ENCODE results near the gene ADGRG3.

Gene ADGRG3

GRCh38 chr16:57736419-57737351, 68.6 kb downstream of the ADGRG3 start (continued):
- no peak for TF ChIP-seq MYNN (tag by site-specific recombination; IDR thresholded peaks at IDR 0.05; ENCODE audit: borderline replicate concordance)
- TF ChIP-seq ZNF214 (tag by site-specific recombination; IDR thresholded peaks at IDR 0.05; ENCODE audit: borderline replicate concordance): no peak
- no peak for TF ChIP-seq PBX3 (CRISPR knock-in tag; IDR thresholded peaks at IDR 0.05)
- no peak for TF ChIP-seq ZBTB11 (tag by site-specific recombination; conservative IDR thresholded peaks at IDR 0.05; ENCODE audit: low read depth)
- no peak for TF ChIP-seq ZNF747 (tag by site-specific recombination; IDR thresholded peaks at IDR 0.05)
- TF ChIP-seq ZNF223 (tag by site-specific recombination; IDR thresholded peaks at IDR 0.05): no peak
- TF ChIP-seq ZSCAN5A (tag by site-specific recombination; IDR thresholded peaks at IDR 0.05): no peak
- TF ChIP-seq ZNF146 (tag by site-specific recombination; IDR thresholded peaks at IDR 0.05): no peak
- TF ChIP-seq ZSCAN23 (tag by site-specific recombination; IDR thresholded peaks at IDR 0.05): no peak
- no peak for TF ChIP-seq KLF9 (tag by site-specific recombination; IDR thresholded peaks at IDR 0.05; ENCODE audit: low read depth)
- TF ChIP-seq EGR2 (tag by site-specific recombination; IDR thresholded peaks at IDR 0.05; ENCODE audit: low read depth): no peak
- no peak for TF ChIP-seq ZNF843 (tag by site-specific recombination; IDR thresholded peaks at IDR 0.05)
- TF ChIP-seq ZNF248 (tag by site-specific recombination; IDR thresholded peaks at IDR 0.05): no peak
- TF ChIP-seq ZNF473 (tag by site-specific recombination; IDR thresholded peaks at IDR 0.05): no peak
- TF ChIP-seq, protein P1, sequence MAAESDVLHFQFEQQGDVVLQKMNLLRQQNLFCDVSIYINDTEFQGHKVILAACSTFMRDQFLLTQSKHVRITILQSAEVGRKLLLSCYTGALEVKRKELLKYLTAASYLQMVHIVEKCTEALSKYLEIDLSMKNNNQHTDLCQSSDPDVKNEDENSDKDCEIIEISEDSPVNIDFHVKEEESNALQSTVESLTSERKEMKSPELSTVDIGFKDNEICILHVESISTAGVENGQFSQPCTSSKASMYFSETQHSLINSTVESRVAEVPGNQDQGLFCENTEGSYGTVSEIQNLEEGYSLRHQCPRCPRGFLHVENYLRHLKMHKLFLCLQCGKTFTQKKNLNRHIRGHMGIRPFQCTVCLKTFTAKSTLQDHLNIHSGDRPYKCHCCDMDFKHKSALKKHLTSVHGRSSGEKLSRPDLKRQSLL (tag by site-specific recombination; IDR thresholded peaks at IDR 0.05): no peak
- TF ChIP-seq SCRT2 (tag by site-specific recombination; IDR thresholded peaks at IDR 0.05): peak; percentile 93
- no peak for TF ChIP-seq KLF1 (tag by site-specific recombination; IDR thresholded peaks at IDR 0.05)
- no peak for TF ChIP-seq ZNF610 (tag by site-specific recombination; IDR thresholded peaks at IDR 0.05; ENCODE audit: borderline replicate concordance)
- no peak for TF ChIP-seq OSR2 (tag by site-specific recombination; IDR thresholded peaks at IDR 0.05)
- TF ChIP-seq ZNF19 (tag by site-specific recombination; IDR thresholded peaks at IDR 0.05; ENCODE audit: low read depth): no peak
- no peak for TF ChIP-seq ZSCAN16 (tag by site-specific recombination; IDR thresholded peaks at IDR 0.05)
- TF ChIP-seq ZNF133 (tag by site-specific recombination; IDR thresholded peaks at IDR 0.05): no peak
- TF ChIP-seq ZNF830 (tag by site-specific recombination; IDR thresholded peaks at IDR 0.05; ENCODE audit: low read depth): no peak
- TF ChIP-seq ZNF37A (tag by site-specific recombination; IDR thresholded peaks at IDR 0.05): no peak
- TF ChIP-seq ZNF366 (tag by site-specific recombination; conservative IDR thresholded peaks at IDR 0.05): no peak
- no peak for TF ChIP-seq ZNF701 (tag by site-specific recombination; IDR thresholded peaks at IDR 0.05)
- TF ChIP-seq ZNF2 (tag by site-specific recombination; IDR thresholded peaks at IDR 0.05): peak; percentile 87
- TF ChIP-seq, protein P2, sequence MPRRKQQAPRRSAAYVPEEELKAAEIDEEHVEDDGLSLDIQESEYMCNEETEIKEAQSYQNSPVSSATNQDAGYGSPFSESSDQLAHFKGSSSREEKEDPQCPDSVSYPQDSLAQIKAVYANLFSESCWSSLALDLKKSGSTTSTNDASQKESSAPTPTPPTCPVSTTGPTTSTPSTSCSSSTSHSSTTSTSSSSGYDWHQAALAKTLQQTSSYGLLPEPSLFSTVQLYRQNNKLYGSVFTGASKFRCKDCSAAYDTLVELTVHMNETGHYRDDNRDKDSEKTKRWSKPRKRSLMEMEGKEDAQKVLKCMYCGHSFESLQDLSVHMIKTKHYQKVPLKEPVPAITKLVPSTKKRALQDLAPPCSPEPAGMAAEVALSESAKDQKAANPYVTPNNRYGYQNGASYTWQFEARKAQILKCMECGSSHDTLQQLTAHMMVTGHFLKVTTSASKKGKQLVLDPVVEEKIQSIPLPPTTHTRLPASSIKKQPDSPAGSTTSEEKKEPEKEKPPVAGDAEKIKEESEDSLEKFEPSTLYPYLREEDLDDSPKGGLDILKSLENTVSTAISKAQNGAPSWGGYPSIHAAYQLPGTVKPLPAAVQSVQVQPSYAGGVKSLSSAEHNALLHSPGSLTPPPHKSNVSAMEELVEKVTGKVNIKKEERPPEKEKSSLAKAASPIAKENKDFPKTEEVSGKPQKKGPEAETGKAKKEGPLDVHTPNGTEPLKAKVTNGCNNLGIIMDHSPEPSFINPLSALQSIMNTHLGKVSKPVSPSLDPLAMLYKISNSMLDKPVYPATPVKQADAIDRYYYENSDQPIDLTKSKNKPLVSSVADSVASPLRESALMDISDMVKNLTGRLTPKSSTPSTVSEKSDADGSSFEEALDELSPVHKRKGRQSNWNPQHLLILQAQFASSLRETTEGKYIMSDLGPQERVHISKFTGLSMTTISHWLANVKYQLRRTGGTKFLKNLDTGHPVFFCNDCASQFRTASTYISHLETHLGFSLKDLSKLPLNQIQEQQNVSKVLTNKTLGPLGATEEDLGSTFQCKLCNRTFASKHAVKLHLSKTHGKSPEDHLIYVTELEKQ (tag by site-specific recombination; IDR thresholded peaks at IDR 0.05; ENCODE audit: borderline replicate concordance): 0 out of 2 replicates have a peak, but pooled peaks have one; percentile 32
